ENCODE data around the gene DENND11. TPM values are rescaled to one million over a fixed set of nuclear protein-coding genes. Genes with fewer than 3 reads are reported as not detected.

DENND11 gene
- polyA plus RNA-seq, 1 of the 3 experiments (the other 2 are of a cell fraction), result 5.5 TPM

DNA sequence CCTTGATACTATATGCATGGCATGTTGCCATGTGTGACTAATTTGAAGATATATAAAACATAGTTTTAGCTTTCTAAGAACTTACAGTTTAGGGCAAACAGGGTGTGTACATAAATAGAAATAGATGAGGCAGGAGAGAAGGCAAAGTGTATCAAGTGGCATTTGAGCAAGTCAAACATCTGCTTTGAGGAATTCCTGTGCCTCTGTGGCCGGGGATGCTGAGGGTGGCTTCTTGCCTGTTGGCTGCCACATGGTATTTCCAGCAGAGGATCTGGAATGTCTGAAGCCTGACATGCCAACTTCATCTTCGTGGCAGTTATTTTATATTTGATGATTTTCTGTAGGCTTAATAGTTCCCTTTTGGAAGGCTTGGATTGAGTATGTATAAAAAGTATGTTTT lies 42.2 kb upstream of the DENND11 start:
- peaks cover 90 to 94% of the 10 kb centered on the region in 2 experiments for H3K36me3 ChIP-seq (replicated peaks in 1 of 2; ENCODE audit: control insufficient read depth in 1 of 2, insufficient read depth in 2 of 2, low read length in 1 of 2)

GRCh38 chr7:141742229-141742628 lies 40.3 kb upstream of the DENND11 start:
- H2AFZ ChIP-seq (ENCODE audit: low read depth), result no peak overlapping the region
- H3K9ac ChIP-seq, result no peak overlapping the region
- no peaks in the 10 kb centered on the region for H3K9me3 ChIP-seq
- H3K27me3 ChIP-seq (ENCODE audit: insufficient read depth), result no peaks in the 10 kb centered on the region
- WGBS (ENCODE audit: low lambda C conversion rate), result 56% methylated on average over 1 of the region's 1 CpG
- peaks cover 40% of the 10 kb centered on the region for H3K79me2 ChIP-seq (ENCODE audit: insufficient read depth)
- no peak overlapping the region for H3K4me2 ChIP-seq
- H3K4me3 ChIP-seq (ENCODE audit: low read depth in 2 of 2, low read length in 1 of 2), result no peak overlapping the region
- CTCF ChIA-PET, result interaction anchor here (0.8 kb wide), 1 partner anchor 44 kb away, joined by 3 read pairs; no protein-coding TSS in a partner anchor
- H4K20me1 ChIP-seq (ENCODE audit: insufficient read depth), result no peaks in the 10 kb centered on the region
- peaks cover 19% of the 10 kb centered on the region for H3F3A ChIP-seq (replicated peaks; ENCODE audit: insufficient read depth)
- no peaks in the 10 kb centered on the region for H3K9me2 ChIP-seq
- TF ChIP-seq ELF1 (IDR thresholded peaks at IDR 0.05) (no peak), YY1 (IDR thresholded peaks at IDR 0.05; ENCODE audit: low read depth) (no peak), MEF2A (IDR thresholded peaks at IDR 0.05; ENCODE audit: borderline replicate concordance, low read depth) (no peak), FOXM1 (IDR thresholded peaks at IDR 0.05; ENCODE audit: low read depth) (no peak), CHD2 (IDR thresholded peaks at IDR 0.05; ENCODE audit: low read length, partially characterized antibody) (no peak), TAF1 (IDR thresholded peaks at IDR 0.05; ENCODE audit: borderline replicate concordance, low read depth, low read length) (no peak), USF1 (IDR thresholded peaks at IDR 0.05; ENCODE audit: borderline replicate concordance, low read depth) (no peak), GABPA (IDR thresholded peaks at IDR 0.05; ENCODE audit: low read depth) (no peak), SMC3 (IDR thresholded peaks at IDR 0.05; ENCODE audit: low read depth, low read length) (no peak), TCF12 (IDR thresholded peaks at IDR 0.05) (no peak), RAD21 (IDR thresholded peaks at IDR 0.05; ENCODE audit: low read length) (no peak), FOXJ3 (CRISPR knock-in tag; IDR thresholded peaks at IDR 0.05) (no peak), RXRA (IDR thresholded peaks at IDR 0.05; ENCODE audit: borderline replicate concordance, low read depth) (no peak)
- TF ChIP-seq, protein P1, sequence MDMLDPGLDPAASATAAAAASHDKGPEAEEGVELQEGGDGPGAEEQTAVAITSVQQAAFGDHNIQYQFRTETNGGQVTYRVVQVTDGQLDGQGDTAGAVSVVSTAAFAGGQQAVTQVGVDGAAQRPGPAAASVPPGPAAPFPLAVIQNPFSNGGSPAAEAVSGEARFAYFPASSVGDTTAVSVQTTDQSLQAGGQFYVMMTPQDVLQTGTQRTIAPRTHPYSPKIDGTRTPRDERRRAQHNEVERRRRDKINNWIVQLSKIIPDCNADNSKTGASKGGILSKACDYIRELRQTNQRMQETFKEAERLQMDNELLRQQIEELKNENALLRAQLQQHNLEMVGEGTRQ (IDR thresholded peaks at IDR 0.05; ENCODE audit: borderline replicate concordance, low read depth, low read length), result no peak
- TF ChIP-seq, protein P2, sequence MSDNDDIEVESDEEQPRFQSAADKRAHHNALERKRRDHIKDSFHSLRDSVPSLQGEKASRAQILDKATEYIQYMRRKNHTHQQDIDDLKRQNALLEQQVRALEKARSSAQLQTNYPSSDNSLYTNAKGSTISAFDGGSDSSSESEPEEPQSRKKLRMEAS (IDR thresholded peaks at IDR 0.05; ENCODE audit: low read depth), result no peak
- TF ChIP-seq, protein P3, sequence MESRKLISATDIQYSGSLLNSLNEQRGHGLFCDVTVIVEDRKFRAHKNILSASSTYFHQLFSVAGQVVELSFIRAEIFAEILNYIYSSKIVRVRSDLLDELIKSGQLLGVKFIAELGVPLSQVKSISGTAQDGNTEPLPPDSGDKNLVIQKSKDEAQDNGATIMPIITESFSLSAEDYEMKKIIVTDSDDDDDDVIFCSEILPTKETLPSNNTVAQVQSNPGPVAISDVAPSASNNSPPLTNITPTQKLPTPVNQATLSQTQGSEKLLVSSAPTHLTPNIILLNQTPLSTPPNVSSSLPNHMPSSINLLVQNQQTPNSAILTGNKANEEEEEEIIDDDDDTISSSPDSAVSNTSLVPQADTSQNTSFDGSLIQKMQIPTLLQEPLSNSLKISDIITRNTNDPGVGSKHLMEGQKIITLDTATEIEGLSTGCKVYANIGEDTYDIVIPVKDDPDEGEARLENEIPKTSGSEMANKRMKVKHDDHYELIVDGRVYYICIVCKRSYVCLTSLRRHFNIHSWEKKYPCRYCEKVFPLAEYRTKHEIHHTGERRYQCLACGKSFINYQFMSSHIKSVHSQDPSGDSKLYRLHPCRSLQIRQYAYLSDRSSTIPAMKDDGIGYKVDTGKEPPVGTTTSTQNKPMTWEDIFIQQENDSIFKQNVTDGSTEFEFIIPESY (IDR thresholded peaks at IDR 0.05; ENCODE audit: borderline replicate concordance, low read depth), result no peak
- TF ChIP-seq, protein P4, sequence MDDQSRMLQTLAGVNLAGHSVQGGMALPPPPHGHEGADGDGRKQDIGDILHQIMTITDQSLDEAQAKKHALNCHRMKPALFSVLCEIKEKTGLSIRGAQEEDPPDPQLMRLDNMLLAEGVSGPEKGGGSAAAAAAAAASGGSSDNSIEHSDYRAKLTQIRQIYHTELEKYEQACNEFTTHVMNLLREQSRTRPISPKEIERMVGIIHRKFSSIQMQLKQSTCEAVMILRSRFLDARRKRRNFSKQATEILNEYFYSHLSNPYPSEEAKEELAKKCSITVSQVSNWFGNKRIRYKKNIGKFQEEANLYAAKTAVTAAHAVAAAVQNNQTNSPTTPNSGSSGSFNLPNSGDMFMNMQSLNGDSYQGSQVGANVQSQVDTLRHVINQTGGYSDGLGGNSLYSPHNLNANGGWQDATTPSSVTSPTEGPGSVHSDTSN (IDR thresholded peaks at IDR 0.05), result no peak
- POLR2A ChIA-PET, result no interaction called here
- DNase-seq, result no peak
- H3K4me1 ChIP-seq (ENCODE audit: control insufficient read depth in 1 of 2, insufficient read depth in 2 of 2, low read depth in 1 of 2, low read length in 1 of 2), result peaks cover 6 to 22% of the 10 kb centered on the region in 2 experiments; a peak in 2 of 4 replicates
- no peak overlapping the region for H3K27ac ChIP-seq (ENCODE audit: low read depth in 2 of 2, low read length in 1 of 2)
- H3K36me3 ChIP-seq (replicated peaks in 1 of 2; ENCODE audit: control insufficient read depth in 1 of 2, insufficient read depth in 2 of 2, low read length in 1 of 2), result peaks cover 76 to 78% of the 10 kb centered on the region in 2 experiments

More for the DNA sequence above, 42.2 kb upstream of the DENND11 start:
- Histone ChIP-seq H3K27ac (ENCODE audit: low read depth in 2 of 2, low read length in 1 of 2) (no peak overlapping the region), H3K9ac (no peak overlapping the region), H3K27me3 (ENCODE audit: insufficient read depth) (no peaks in the 10 kb centered on the region), H3K9me2 (no peaks in the 10 kb centered on the region), H3K4me3 (ENCODE audit: low read depth in 2 of 2, low read length in 1 of 2) (no peak overlapping the region), H3K79me2 (ENCODE audit: insufficient read depth) (peaks cover 30% of the 10 kb centered on the region), H2AFZ (ENCODE audit: low read depth) (no peak overlapping the region), H4K20me1 (ENCODE audit: insufficient read depth) (no peaks in the 10 kb centered on the region), H3K4me1 (ENCODE audit: control insufficient read depth in 1 of 2, insufficient read depth in 2 of 2, low read depth in 1 of 2, low read length in 1 of 2) (peaks cover 5 to 18% of the 10 kb centered on the region in 2 experiments; a peak in 2 of 4 replicates), H3K9me3 (no peaks in the 10 kb centered on the region; the same call in 1 of the 2 replicates), H3K4me2 (no peak overlapping the region), H3F3A (replicated peaks; ENCODE audit: insufficient read depth) (peaks cover 23% of the 10 kb centered on the region)
- ChIA-PET CTCF (interaction anchor here (1.6 kb wide), 1 partner anchor 89 kb away, joined by 4 read pairs; no protein-coding TSS in a partner anchor), POLR2A (no interaction called here)
- no peak for DNase-seq
- 52% methylated on average over 2 of the region's 2 CpGs for WGBS (ENCODE audit: low lambda C conversion rate)
- TF ChIP-seq RAD21 (IDR thresholded peaks at IDR 0.05; ENCODE audit: low read length) (no peak), NFIC (IDR thresholded peaks at IDR 0.05; ENCODE audit: borderline replicate concordance) (no peak), FOXM1 (IDR thresholded peaks at IDR 0.05; ENCODE audit: low read depth) (no peak), SIN3A (IDR thresholded peaks at IDR 0.05; ENCODE audit: borderline replicate concordance, low read depth, low read length) (no peak), EP300 (IDR thresholded peaks at IDR 0.05; ENCODE audit: borderline replicate concordance in 1 of 2, low read depth in 1 of 2, low read length in 1 of 2) (no peak)
- TF ChIP-seq, protein P5, sequence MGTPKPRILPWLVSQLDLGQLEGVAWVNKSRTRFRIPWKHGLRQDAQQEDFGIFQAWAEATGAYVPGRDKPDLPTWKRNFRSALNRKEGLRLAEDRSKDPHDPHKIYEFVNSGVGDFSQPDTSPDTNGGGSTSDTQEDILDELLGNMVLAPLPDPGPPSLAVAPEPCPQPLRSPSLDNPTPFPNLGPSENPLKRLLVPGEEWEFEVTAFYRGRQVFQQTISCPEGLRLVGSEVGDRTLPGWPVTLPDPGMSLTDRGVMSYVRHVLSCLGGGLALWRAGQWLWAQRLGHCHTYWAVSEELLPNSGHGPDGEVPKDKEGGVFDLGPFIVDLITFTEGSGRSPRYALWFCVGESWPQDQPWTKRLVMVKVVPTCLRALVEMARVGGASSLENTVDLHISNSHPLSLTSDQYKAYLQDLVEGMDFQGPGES (IDR thresholded peaks at IDR 0.05; ENCODE audit: low read depth, low read length), result no peak

Data from SK-N-SH (cell line).